ENCODE measurements around the gene DAB2IP.

Gene DAB2IP

GRCh38 chr9:121645853-121646807 is 5.3 kb upstream of the DAB2IP start:
- DNase-seq, result no peak

GRCh38 chr9:121646992-121647391 is 4.4 kb upstream of the DAB2IP start:
- no peak for DNase-seq

DNA sequence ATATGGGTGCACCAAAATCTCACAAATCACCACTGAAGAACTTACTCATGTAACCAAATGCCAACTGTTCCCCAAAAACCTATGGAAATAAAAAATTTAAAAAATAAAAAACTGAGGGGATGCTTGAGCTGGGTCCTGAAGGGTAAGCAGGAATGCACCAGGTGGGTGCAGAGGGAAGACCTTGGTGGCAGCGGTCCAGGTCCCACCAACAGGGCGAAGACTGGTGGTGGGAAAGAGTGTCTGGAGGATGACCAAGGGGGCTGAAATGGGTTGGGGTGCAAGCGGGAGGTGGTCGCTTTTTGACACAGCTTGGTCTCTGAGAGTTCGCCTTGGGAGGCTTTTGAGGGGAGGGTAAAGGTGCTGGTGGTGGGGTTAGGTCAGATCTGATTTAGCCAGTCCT is 3.3 kb upstream of the DAB2IP start:
- DNase-seq, result no peak

GRCh38 chr9:121648799-121649198 is 2.6 kb upstream of the DAB2IP start:
- no peak for DNase-seq

GRCh38 chr9:121649476-121650216 is 1.8 kb upstream of the DAB2IP start:
- no peak for DNase-seq

GRCh38 chr9:121650217-121651007 is 1.0 kb upstream of the DAB2IP start:
- DNase-seq, result no peak

DNA sequence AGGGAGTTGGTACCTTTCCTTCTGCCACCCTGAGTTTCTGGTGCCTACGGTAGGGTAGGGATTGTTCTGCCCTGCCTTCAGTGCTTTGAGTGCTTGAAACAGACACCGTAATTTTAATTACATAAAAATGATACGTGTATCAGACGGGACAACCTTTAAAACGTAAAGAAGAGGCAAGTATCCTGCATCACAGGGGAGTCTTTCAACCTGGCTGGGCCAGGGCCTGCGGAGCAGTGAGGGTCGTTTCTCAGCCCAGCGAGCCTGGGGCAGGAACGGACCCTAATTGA is 483 bp upstream of the DAB2IP start:
- DNase-seq, result no peak

DNA sequence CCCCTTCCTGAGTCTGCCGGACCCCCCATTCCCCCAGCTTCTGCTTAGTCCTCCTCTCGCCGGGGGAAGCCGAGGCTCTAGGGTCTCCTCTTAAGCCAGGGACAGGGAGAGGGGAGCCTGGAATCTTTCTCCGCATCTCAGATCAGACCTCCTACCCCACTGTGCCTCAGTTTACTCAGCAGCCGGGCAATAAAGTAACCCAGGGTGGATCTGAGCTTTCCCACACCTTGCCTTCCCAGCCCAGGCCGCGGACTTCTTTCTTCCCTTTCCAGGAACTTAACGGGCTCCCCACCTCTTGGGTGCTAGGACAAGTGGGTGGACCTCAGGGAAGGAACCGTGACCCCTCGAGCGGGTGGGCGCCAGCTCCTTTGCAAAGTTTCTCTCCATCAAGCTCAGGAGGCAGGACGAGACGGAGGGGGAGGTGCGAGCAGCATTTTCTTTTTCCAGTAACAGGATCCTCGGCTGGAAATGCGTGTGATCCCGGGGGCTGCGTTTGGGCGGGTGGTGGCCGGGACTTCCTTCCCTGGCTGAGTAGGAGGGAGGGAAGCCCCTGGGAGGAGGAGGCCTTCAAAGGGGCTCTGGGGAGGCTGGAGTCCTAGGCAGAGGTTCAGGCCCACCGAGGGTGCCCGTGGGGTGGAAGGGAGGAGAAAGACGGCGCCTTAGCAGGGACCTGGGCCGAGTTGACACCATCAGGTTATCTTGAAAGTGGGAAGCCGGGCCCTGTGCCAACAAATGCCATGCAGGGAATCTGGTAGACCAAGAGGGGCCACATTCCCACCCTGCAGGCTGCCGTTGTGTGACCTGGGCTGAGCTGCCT is 795 bp downstream of the DAB2IP start:
- no peak for DNase-seq

DNA sequence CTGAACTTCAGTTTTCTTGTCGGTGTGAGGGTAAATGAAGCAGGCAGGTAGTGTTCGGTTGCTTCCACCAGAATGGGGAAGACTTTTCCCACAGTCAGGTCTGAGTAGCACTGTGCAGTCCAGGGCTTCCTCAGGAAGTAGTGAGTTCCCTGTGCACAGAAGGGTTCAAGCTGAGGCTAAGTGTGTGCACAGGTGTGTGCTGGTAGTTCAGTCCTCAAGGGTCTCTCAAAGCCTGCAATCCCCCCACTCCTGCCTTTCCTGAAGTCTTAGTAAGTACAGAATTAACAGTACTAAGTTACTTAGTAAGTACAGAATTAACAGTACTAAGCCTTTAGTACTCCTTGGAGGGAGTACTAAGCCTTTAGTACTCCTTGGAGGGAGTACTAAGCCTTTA is 1.4 kb downstream of the DAB2IP start:
- no peak for DNase-seq

- no peak for DNase-seq
Observed at GRCh38 chr9:121654499-121655140, 3.2 kb downstream of the DAB2IP start.

- DNase-seq, result no peak
Observed at GRCh38 chr9:121655231-121655755, 3.9 kb downstream of the DAB2IP start.

DNA sequence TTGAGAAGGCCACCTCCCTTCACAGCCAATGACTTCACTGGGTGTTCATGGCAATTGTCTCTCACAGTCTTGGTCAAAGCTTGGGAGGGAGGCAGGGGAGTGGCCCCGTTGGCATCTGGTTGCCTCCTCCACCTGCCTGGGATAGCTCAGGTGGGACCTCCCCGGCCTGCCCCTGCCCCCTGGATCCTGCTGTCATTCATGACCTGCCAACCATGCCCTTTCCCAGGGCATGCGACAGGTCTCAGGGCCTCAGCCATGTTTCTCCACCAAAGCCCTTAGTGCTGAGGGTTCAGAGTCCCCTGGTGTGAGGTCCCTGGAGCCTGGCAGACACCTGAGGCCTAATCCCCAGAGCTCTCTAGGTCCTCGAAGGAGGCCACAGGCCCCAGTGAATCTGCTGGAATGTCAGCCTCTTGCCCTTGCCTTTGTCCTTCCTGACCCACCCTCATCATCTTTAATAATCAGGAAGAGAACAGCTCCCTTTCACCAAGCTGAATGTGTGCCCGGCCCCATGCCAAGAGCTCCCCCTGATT is 5.6 kb downstream of the DAB2IP start:
- DNase-seq, result no peak

- DNase-seq, result no peak
Observed at GRCh38 chr9:121658166-121658565, 6.7 kb downstream of the DAB2IP start.

DNA sequence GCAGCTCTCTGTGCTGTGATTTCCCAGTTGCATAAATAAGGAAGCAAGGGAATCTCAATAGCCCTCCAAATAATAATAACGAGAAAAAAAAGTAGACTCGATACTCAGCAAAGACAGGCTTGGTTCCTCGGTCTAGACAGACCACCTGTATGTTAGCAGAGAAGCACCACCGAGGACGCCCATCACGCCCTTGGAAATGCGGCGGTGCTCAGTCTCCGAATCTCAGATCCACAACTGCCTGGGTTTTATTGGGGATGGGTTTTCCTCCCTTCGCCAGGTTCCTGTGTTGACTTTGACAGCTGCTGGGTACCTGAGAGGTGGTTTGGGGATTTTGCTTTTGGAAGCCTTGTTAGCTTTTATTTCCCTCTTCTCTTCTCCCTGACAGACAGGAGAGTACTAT is 7.2 kb downstream of the DAB2IP start:
- DNase-seq, result no peak

GRCh38 chr9:121660367-121660766 is 8.9 kb downstream of the DAB2IP start:
- no peak for DNase-seq

GRCh38 chr9:121660876-121661275 is 9.4 kb downstream of the DAB2IP start:
- no peak for DNase-seq

GRCh38 chr9:121661328-121661727 is 9.9 kb downstream of the DAB2IP start:
- no peak for DNase-seq

DNA sequence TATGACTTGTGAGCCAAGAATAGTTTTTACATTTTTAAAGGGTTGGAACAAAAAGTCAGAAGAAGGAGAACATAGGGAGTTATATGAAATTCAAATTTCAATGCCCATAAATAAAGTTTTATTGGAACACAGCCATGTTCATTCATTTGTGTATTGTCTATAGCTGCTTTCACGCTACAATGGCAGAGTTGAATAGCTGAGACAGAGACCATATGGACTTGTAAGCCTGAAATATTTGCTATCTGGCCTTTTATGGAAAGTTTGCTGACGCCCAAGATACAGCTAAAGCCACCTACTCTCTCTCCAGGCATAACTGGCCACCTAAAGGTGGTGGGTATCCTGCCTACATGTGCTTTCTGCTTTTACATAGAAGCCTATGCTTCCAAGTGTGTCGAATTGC is 10.9 kb downstream of the DAB2IP start:
- DNase-seq, result no peak

GRCh38 chr9:121662891-121663580 is 11.6 kb downstream of the DAB2IP start:
- no peak for DNase-seq

DNA sequence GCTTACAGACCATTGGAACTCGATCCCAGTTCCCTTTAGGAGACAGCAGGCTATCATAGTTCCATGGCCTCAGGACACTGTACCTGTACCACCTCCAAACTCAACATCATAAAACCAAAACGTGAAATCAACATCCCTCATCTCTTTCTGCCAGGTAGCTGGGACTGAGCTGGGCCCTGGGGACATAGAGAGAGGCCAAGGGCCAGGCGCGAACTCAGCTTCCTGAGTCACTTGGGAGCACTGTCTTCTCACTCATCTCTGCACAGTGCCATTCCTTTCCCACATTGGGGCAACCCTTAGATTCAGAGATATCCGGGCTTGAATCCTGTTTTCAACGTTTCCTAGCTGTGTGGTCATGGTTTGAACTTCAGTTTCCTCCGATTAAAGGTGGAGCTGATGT is 12.2 kb downstream of the DAB2IP start:
- no peak for DNase-seq

GRCh38 chr9:121666294-121666693 is 14.9 kb downstream of the DAB2IP start:
- no peak for DNase-seq
